ENCODE measurements around the gene WFDC1.

The WFDC1 gene

DNA sequence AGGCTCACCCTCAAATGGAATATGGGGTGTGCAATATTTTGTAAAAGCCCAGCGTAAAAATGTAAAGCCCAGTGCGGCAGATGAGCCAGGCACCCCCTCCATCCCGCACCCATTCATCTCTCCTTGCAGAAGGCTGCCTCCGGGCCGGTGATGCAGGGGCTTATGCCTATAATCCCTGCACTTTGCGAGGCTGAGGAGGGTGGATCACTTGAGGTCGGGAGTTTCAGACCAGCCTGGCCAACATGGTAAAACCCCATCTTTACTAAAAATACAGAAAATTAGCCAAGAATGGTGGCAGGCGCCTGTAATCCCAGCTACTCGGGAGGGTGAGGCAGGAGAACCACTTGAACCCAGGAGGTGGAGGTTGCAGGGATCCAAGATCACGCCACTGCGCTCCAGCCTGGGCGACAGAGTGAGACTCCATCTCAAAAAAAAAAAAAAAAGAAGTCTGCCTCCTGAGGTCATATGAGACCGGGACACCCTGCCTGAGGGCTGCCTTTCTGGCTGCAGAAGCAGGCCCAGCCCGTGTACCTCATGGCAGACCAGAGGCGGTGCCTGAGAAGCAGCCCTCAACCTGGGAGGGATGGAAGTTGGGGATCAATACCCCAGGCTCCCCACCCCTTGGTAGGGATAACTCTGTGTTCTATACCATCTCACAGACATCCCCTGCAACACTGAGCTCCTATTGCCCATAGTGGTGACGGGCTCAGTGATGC is 56.2 kb downstream of the WFDC1 start:
- no peaks in the 10 kb centered on the region for H3K36me3 ChIP-seq (ENCODE audit: control insufficient read depth, insufficient read depth, low read length)
- H3K27me3 ChIP-seq (ENCODE audit: control insufficient read depth, insufficient read depth, low read length, poor library complexity, severe bottlenecking): no peaks in the 10 kb centered on the region
- WGBS, 2 experiments: 83 to 86% methylated on average over 16 of the region's 16 CpGs
- H3K27ac ChIP-seq (ENCODE audit: insufficient read depth, low read depth, low read length, poor library complexity, severe bottlenecking): no peak overlapping the region
- no peak overlapping the region for H3K4me3 ChIP-seq (ENCODE audit: insufficient read depth, low read depth, low read length)
- H3K9me3 ChIP-seq (ENCODE audit: control insufficient read depth, low read length): no peaks in the 10 kb centered on the region
- no peaks in the 10 kb centered on the region for H3K4me1 ChIP-seq (ENCODE audit: control insufficient read depth, insufficient read depth, low read length)

DNA sequence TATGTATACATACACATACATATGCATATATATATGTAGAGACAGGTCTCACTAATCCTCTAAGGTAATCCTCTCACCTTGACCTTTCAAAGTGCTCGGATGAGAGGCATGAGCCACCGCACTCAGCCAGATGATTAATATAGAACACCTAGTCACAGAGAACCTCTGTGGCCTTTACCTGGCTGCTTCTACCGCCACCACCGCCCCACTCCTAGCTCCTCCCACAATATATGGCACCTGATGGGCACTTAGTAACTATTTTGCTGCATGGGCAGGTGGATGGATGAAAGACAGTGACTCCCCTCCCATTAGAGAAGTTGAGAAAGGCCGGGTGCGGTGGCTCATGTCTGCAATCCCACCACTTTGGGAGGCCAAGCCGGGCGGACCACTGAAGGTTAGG is 57.0 kb downstream of the WFDC1 start:
- H3K36me3 ChIP-seq (ENCODE audit: control insufficient read depth, insufficient read depth, low read length): no peaks in the 10 kb centered on the region
- no peak overlapping the region for H3K4me3 ChIP-seq (ENCODE audit: insufficient read depth, low read depth, low read length)
- 90 to 93% methylated on average over 8 of the region's 8 CpGs for WGBS, 2 experiments
- H3K27me3 ChIP-seq (ENCODE audit: control insufficient read depth, insufficient read depth, low read length, poor library complexity, severe bottlenecking): no peaks in the 10 kb centered on the region
- H3K4me1 ChIP-seq (ENCODE audit: control insufficient read depth, insufficient read depth, low read length): peaks cover 7% of the 10 kb centered on the region
- H3K27ac ChIP-seq (ENCODE audit: insufficient read depth, low read depth, low read length, poor library complexity, severe bottlenecking): no peak overlapping the region
- H3K9me3 ChIP-seq (ENCODE audit: control insufficient read depth, low read length): no peaks in the 10 kb centered on the region

DNA sequence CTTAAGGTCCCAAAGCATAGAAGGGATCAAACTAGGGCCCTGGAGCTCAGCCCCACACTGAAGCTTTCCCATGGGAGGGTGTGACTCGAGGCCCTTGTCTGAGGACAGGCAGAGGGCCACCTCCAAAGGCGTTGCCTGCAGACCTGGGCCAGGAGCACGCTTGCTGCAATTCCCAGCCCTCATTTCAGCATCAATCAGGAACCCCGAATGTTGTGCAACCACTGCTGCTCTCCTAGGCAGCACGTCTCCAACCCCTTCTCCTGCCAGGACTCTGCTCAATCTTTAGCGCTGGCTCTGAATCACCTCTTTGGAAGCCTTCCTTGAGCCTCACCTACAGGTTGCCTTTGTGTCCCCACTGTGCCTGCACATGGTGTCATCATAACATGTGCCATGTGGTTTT is 59.6 kb downstream of the WFDC1 start:
- Histone ChIP-seq H3K9me3 (ENCODE audit: control insufficient read depth, low read length) (no peaks in the 10 kb centered on the region), H3K4me3 (ENCODE audit: insufficient read depth, low read depth, low read length) (no peak overlapping the region), H3K27ac (ENCODE audit: insufficient read depth, low read depth, low read length, poor library complexity, severe bottlenecking) (no peak overlapping the region), H3K36me3 (ENCODE audit: control insufficient read depth, insufficient read depth, low read length) (no peaks in the 10 kb centered on the region), H3K4me1 (ENCODE audit: control insufficient read depth, insufficient read depth, low read length) (peaks cover 21% of the 10 kb centered on the region), H3K27me3 (ENCODE audit: control insufficient read depth, insufficient read depth, low read length, poor library complexity, severe bottlenecking) (no peaks in the 10 kb centered on the region)
- 93 to 95% methylated on average over 6 of the region's 6 CpGs for WGBS, 2 experiments

DNA sequence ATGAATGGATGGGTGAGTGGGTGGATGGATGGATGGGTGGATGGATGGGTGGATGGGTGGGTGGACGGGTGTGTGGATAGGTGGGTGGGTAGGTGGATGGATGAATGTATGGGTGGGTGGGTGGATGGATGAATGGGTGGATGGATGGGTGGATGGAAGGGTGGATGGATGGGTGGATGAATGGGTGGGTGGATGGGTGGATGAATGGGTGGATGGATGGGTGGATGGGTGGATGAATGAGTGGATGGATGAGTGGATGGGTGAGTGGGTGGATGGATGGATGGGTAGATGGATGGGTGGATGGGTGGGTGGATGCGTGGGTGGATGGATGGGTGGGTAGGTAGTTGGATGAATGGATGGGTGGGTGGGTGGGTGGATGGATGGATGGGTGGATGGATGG is 60.5 kb downstream of the WFDC1 start:
- Histone ChIP-seq H3K4me3 (ENCODE audit: insufficient read depth, low read depth, low read length) (no peak overlapping the region), H3K36me3 (ENCODE audit: control insufficient read depth, insufficient read depth, low read length) (no peaks in the 10 kb centered on the region), H3K9me3 (ENCODE audit: control insufficient read depth, low read length) (no peaks in the 10 kb centered on the region), H3K4me1 (ENCODE audit: control insufficient read depth, insufficient read depth, low read length) (peaks cover 28% of the 10 kb centered on the region), H3K27me3 (ENCODE audit: control insufficient read depth, insufficient read depth, low read length, poor library complexity, severe bottlenecking) (no peaks in the 10 kb centered on the region), H3K27ac (ENCODE audit: insufficient read depth, low read depth, low read length, poor library complexity, severe bottlenecking) (no peak overlapping the region)
- WGBS, 2 experiments: 91 to 94% methylated on average over 2 of the region's 2 CpGs

DNA sequence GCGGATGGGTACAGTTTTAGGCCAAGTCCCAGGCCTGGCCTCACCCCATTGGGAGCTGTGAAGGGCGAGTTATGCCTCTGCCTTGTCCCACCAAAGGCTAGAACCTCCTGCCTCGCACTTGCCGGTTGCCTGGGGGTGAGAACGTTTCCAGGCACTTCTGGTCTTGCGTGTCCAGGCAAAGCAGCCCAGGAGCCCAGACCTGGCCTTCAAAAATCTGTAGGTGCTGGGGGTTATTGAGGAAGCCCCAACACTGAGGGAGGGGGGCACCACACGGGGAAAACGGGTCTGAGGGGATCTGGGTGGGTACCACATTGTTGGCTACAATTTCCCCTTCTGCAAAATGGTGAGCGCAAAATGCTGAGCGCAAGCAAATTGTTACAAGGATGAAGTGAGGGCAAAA is 61.5 kb downstream of the WFDC1 start:
- H3K4me1 ChIP-seq (ENCODE audit: control insufficient read depth, insufficient read depth, low read length): peaks cover 29% of the 10 kb centered on the region
- no peaks in the 10 kb centered on the region for H3K36me3 ChIP-seq (ENCODE audit: control insufficient read depth, insufficient read depth, low read length)
- no peak overlapping the region for H3K4me3 ChIP-seq (ENCODE audit: insufficient read depth, low read depth, low read length)
- H3K9me3 ChIP-seq (ENCODE audit: control insufficient read depth, low read length): no peaks in the 10 kb centered on the region
- no peaks in the 10 kb centered on the region for H3K27me3 ChIP-seq (ENCODE audit: control insufficient read depth, insufficient read depth, low read length, poor library complexity, severe bottlenecking)
- WGBS, 2 experiments: 91 to 92% methylated on average over 10 of the region's 10 CpGs
- no peak overlapping the region for H3K27ac ChIP-seq (ENCODE audit: insufficient read depth, low read depth, low read length, poor library complexity, severe bottlenecking)

DNA sequence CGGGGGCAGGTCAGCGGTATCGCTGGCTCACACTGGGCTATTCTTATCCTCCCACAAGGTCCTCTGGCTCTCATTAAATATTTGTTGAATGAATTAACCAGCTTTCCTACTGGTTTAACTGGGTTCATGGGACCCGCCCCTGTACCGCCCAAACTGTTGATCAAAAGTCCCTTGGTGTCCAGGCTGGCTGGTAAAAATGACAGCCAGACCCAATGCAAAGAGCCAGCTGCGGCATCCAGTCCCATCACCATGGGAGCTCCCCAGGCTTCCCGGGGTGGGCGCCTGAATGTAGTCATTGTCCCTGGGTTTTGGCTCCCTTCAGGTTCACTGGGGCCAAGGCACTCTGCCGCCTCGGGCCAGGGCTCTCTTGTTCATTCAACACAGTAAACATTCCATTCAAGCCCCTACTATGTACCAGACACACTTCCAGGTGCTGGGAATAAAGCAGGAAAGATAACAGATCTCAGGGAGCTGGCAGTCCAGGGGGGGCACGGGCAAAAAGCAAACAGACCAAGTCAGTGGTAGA is 62.0 kb downstream of the WFDC1 start:
- no peak overlapping the region for H3K27ac ChIP-seq (ENCODE audit: insufficient read depth, low read depth, low read length, poor library complexity, severe bottlenecking)
- H3K27me3 ChIP-seq (ENCODE audit: control insufficient read depth, insufficient read depth, low read length, poor library complexity, severe bottlenecking): no peaks in the 10 kb centered on the region
- no peak overlapping the region for H3K4me3 ChIP-seq (ENCODE audit: insufficient read depth, low read depth, low read length)
- peaks cover 29% of the 10 kb centered on the region for H3K4me1 ChIP-seq (ENCODE audit: control insufficient read depth, insufficient read depth, low read length)
- H3K9me3 ChIP-seq (ENCODE audit: control insufficient read depth, low read length): no peaks in the 10 kb centered on the region
- no peaks in the 10 kb centered on the region for H3K36me3 ChIP-seq (ENCODE audit: control insufficient read depth, insufficient read depth, low read length)
- WGBS, 2 experiments: 59 to 64% methylated on average over 11 of the region's 11 CpGs

DNA sequence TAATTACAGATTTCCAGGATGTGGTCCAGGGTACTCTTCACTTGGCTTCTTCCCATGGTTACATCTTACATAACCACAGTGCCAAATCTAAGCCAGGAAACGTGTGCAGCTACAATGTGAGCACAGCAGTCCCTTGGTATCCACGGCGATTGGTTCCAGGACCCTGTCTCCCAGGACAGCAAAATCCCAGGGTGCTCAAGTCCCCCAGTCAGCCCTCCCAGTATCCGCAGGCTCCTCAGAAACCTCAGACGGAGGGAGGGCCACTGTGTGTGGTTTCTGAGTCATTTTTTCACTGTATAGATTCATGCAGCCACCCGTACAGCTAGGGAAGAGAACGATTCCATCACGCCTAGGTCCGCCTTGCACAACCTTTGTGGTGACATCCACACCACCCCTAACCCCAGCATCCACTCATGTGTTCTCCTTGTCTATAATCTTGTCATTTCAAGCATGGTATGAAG is 62.5 kb downstream of the WFDC1 start:
- H3K4me1 ChIP-seq (ENCODE audit: control insufficient read depth, insufficient read depth, low read length): peaks cover 33% of the 10 kb centered on the region
- H3K36me3 ChIP-seq (ENCODE audit: control insufficient read depth, insufficient read depth, low read length): no peaks in the 10 kb centered on the region
- H3K27ac ChIP-seq (ENCODE audit: insufficient read depth, low read depth, low read length, poor library complexity, severe bottlenecking): no peak overlapping the region
- H3K9me3 ChIP-seq (ENCODE audit: control insufficient read depth, low read length): no peaks in the 10 kb centered on the region
- WGBS, 2 experiments: 88 to 90% methylated on average over 9 of the region's 9 CpGs
- H3K4me3 ChIP-seq (ENCODE audit: insufficient read depth, low read depth, low read length): no peak overlapping the region
- no peaks in the 10 kb centered on the region for H3K27me3 ChIP-seq (ENCODE audit: control insufficient read depth, insufficient read depth, low read length, poor library complexity, severe bottlenecking)

DNA sequence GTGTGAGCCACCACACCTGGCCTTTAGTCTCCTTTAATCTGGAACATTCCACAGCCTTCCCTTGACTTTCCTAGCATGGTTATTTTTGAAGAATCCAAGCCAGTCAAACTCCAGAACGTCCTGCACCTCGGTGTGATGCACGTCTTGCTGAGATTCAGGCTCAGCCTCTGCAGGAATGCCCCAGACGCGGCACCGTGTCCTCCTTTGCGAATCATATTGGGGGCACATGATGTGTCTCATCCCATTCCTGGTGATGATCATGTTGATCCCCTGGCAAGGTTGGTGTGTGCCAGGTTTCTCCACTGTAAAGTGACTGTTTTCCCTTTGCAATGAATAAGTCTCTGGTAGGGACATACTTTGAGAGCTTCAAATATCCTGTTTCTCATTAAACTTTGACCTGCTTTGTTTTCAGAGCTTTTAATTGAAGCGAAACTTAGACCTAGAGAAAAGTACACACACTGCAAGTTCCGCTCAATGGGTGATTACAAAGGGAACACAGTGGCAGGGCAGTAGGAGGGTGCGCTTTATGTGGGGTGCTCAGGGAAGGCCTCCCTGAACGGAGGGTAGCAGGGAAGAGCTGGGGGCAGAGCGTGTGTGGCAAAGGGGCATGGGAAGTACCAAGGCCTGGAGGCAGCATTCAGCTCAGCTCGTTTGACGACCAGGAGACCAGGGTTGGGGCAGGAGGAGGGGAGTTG is 64.1 kb downstream of the WFDC1 start:
- H3K4me3 ChIP-seq (ENCODE audit: insufficient read depth, low read depth, low read length): no peak overlapping the region
- 91 to 92% methylated on average over 14 of the region's 14 CpGs for whole genome bisulfite sequencing, 2 experiments
- H3K27me3 ChIP-seq (ENCODE audit: control insufficient read depth, insufficient read depth, low read length, poor library complexity, severe bottlenecking): no peaks in the 10 kb centered on the region
- H3K4me1 ChIP-seq (ENCODE audit: control insufficient read depth, insufficient read depth, low read length): peaks cover 47% of the 10 kb centered on the region
- no peak overlapping the region for H3K27ac ChIP-seq (ENCODE audit: insufficient read depth, low read depth, low read length, poor library complexity, severe bottlenecking)
- no peaks in the 10 kb centered on the region for H3K9me3 ChIP-seq (ENCODE audit: control insufficient read depth, low read length)
- H3K36me3 ChIP-seq (ENCODE audit: control insufficient read depth, insufficient read depth, low read length): no peaks in the 10 kb centered on the region

DNA sequence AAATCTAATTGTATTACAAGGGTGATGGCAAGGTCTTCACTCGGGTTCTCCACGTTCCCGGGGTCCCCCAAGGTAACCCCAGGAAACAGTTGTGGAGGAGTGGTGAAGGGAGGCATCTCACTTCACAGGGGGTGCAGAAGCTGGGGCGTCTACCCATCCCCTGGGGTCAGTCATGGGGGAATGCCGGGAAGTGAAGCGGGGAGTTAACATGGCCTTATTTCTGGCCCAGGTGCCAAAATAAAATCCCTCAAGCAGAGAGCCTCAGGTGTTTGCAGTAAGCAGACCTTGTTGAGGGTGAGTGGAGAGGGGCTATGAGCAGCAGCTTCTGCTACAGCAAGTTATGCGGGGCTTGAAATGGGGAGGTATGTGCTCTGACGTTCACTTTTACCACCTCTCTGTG is 64.6 kb downstream of the WFDC1 start:
- Histone ChIP-seq H3K27me3 (ENCODE audit: control insufficient read depth, insufficient read depth, low read length, poor library complexity, severe bottlenecking) (no peaks in the 10 kb centered on the region), H3K27ac (ENCODE audit: insufficient read depth, low read depth, low read length, poor library complexity, severe bottlenecking) (no peak overlapping the region), H3K4me1 (ENCODE audit: control insufficient read depth, insufficient read depth, low read length) (peaks cover 50% of the 10 kb centered on the region), H3K36me3 (ENCODE audit: control insufficient read depth, insufficient read depth, low read length) (no peaks in the 10 kb centered on the region), H3K4me3 (ENCODE audit: insufficient read depth, low read depth, low read length) (no peak overlapping the region), H3K9me3 (ENCODE audit: control insufficient read depth, low read length) (no peaks in the 10 kb centered on the region)
- WGBS, 2 experiments: 89 to 90% methylated on average over 8 of the region's 8 CpGs

DNA sequence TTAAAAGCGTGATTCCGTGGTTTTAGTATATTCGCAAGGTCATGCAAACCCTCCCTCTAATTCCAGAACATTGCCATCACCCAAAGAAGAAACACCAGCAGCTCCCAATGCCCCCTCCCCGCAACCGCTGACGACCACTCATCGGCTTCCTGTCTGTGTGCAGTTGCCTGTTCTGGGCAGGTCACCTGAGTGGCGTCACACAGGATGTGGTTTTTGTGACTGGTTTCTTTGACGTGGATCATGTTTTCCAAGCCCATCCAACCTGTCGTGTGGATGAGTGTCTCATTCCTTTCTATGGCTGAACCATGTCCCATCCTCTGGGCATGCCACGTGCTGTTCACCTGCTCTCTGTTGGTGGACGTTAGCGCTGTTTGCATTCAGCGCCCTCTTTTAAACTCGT is 65.5 kb downstream of the WFDC1 start:
- peaks cover 50% of the 10 kb centered on the region for H3K4me1 ChIP-seq (ENCODE audit: control insufficient read depth, insufficient read depth, low read length)
- H3K27me3 ChIP-seq (ENCODE audit: control insufficient read depth, insufficient read depth, low read length, poor library complexity, severe bottlenecking): no peaks in the 10 kb centered on the region
- H3K27ac ChIP-seq (ENCODE audit: insufficient read depth, low read depth, low read length, poor library complexity, severe bottlenecking): no peak overlapping the region
- H3K4me3 ChIP-seq (ENCODE audit: insufficient read depth, low read depth, low read length): no peak overlapping the region
- H3K36me3 ChIP-seq (ENCODE audit: control insufficient read depth, insufficient read depth, low read length): no peaks in the 10 kb centered on the region
- no peaks in the 10 kb centered on the region for H3K9me3 ChIP-seq (ENCODE audit: control insufficient read depth, low read length)
- WGBS, 2 experiments: 94% methylated on average over 15 of the region's 15 CpGs

Data from ectodermal cell (in vitro differentiated cells).